Mesenchymal stem cell (in vitro differentiated cells and primary cell): ENCODE results near the gene ROR2.
A peak's percentile ranks its signal among the peaks of the same experiment; 100 is the strongest.

ENCODE experiments used
- DNase-seq: peaks from one replicate; pipeline ENCODE4 v3.0.0-alpha.2; 2013
- H2AFZ ChIP-seq: one replicate; pipeline ENCODE4 v1.6.1; 2013; ENCODE audit warnings: low read depth, mild to moderate bottlenecking, control low read depth, inconsistent platforms, low read length, moderate library complexity
- H2AK5ac ChIP-seq: 2 replicates; pipeline ENCODE4 v1.6.1; 2013; ENCODE audit warnings: low read length, moderate library complexity, mild to moderate bottlenecking, inconsistent platforms; ENCODE audit not compliant: severe bottlenecking
- H2BK120ac ChIP-seq: one replicate; pipeline ENCODE4 v1.6.1; 2013; ENCODE audit warnings: low read depth, mild to moderate bottlenecking, inconsistent platforms, low read length, moderate library complexity
- H2BK12ac ChIP-seq, 2 experiments: one replicate each; pipeline ENCODE4 v1.6.1; 2013; ENCODE audit warnings: inconsistent platforms in 2 of 2, low read length in 2 of 2, mild to moderate bottlenecking in 2 of 2, moderate library complexity in 2 of 2, control low read depth in 1 of 2
- H2BK15ac ChIP-seq: one replicate; pipeline ENCODE4 v1.6.1; 2013; ENCODE audit warnings: mild to moderate bottlenecking, low read depth, inconsistent platforms; ENCODE audit not compliant: poor library complexity, severe bottlenecking
- H2BK5ac ChIP-seq: 2 replicates; pipeline ENCODE4 v1.6.1; 2013; ENCODE audit warnings: low read depth, mild to moderate bottlenecking, low read length, control low read depth, inconsistent platforms; ENCODE audit not compliant: poor library complexity, severe bottlenecking
- H3K14ac ChIP-seq, 2 experiments: one replicate each; pipeline ENCODE4 v1.6.1; 2013; ENCODE audit warnings: inconsistent platforms in 2 of 2, low read length in 2 of 2, control low read depth in 1 of 2, mild to moderate bottlenecking in 1 of 2, moderate library complexity in 1 of 2
- H3K18ac ChIP-seq, 2 experiments: one replicate each; pipeline ENCODE4 v1.6.1; 2013; ENCODE audit warnings: inconsistent platforms in 2 of 2, low read length in 2 of 2, control low read depth in 1 of 2, low read depth in 1 of 2, mild to moderate bottlenecking in 1 of 2
- H3K23ac ChIP-seq, 2 experiments: one replicate each; pipeline ENCODE4 v1.6.1; 2013; ENCODE audit warnings: inconsistent platforms in 2 of 2, low read length in 2 of 2, mild to moderate bottlenecking in 2 of 2, moderate library complexity in 2 of 2, control low read depth in 1 of 2
- H3K27ac ChIP-seq: 2 replicates; pipeline ENCODE4 v1.5.1; 2013; ENCODE audit warnings: mild to moderate bottlenecking, moderate library complexity, low read length, control low read depth, inconsistent platforms; ENCODE audit not compliant: poor library complexity, severe bottlenecking
- H3K27me3 ChIP-seq, 2 experiments: 2 replicates each; pipeline versions ENCODE4 v1.6.1 to v1.7.0; 2013; ENCODE audit warnings: low read length in 2 of 2, mild to moderate bottlenecking in 2 of 2, moderate library complexity in 2 of 2, control low read depth in 1 of 2, inconsistent platforms in 1 of 2; ENCODE audit not compliant: control insufficient read depth in 1 of 2, insufficient read depth in 1 of 2
- H3K36me3 ChIP-seq, 2 experiments: 2 replicates each; pipeline versions ENCODE4 v1.6.1 to v1.7.0; 2013; ENCODE audit warnings: low read length in 2 of 2, control low read depth in 1 of 2, inconsistent platforms in 1 of 2, low read depth in 1 of 2, mild to moderate bottlenecking in 1 of 2; ENCODE audit not compliant: insufficient read depth in 2 of 2, control insufficient read depth in 1 of 2
- H3K4ac ChIP-seq, 2 experiments: one replicate each; pipeline ENCODE4 v1.6.1; 2013; ENCODE audit warnings: inconsistent platforms in 2 of 2, low read length in 2 of 2, mild to moderate bottlenecking in 2 of 2, moderate library complexity in 2 of 2, control low read depth in 1 of 2, low read depth in 1 of 2
- H3K4me1 ChIP-seq: 2 replicates; pipeline ENCODE4 v1.6.1; 2013; ENCODE audit warnings: low read depth, low read length, control low read depth; ENCODE audit not compliant: control insufficient read depth, insufficient read depth
- H3K4me2 ChIP-seq: 2 replicates; pipeline ENCODE4 v1.6.1; 2013; ENCODE audit warnings: low read length, mild to moderate bottlenecking, inconsistent platforms; ENCODE audit not compliant: poor library complexity, severe bottlenecking
- H3K4me3 ChIP-seq, 2 experiments: 2 replicates each; pipeline versions ENCODE4 v1.5.1 to v1.7.0; 2013; ENCODE audit warnings: low read length in 2 of 2, mild to moderate bottlenecking in 2 of 2, control low read depth in 1 of 2, low read depth in 1 of 2; ENCODE audit not compliant: insufficient read depth in 1 of 2
- H3K79me1 ChIP-seq: replicated peaks from 2 replicates; pipeline ENCODE4 v1.6.1; 2013; ENCODE audit warnings: mild to moderate bottlenecking, control low read depth, low read length, inconsistent platforms; ENCODE audit not compliant: poor library complexity, severe bottlenecking
- H3K9ac ChIP-seq: 2 replicates; pipeline ENCODE4 v1.7.0; 2013; ENCODE audit warnings: mild to moderate bottlenecking, low read length, moderate library complexity
- H3K9me3 ChIP-seq: 2 replicates; pipeline ENCODE4 v1.7.0; 2013; ENCODE audit warnings: mild to moderate bottlenecking, low read length; ENCODE audit not compliant: control insufficient read depth
- H4K8ac ChIP-seq: one replicate; pipeline ENCODE4 v1.6.1; 2013; ENCODE audit warnings: inconsistent platforms, mild to moderate bottlenecking, low read length, moderate library complexity
- H4K91ac ChIP-seq: one replicate; pipeline ENCODE4 v1.6.1; 2013; ENCODE audit warnings: mild to moderate bottlenecking, low read length, inconsistent platforms
- WGBS: methylation state at CpG from one replicate; pipeline ENCODE4 v1.1.7; 2013; ENCODE audit warnings: mixed read lengths; 5-methylcytosine and 5-hydroxymethylcytosine counted together

Gene ROR2

DNA sequence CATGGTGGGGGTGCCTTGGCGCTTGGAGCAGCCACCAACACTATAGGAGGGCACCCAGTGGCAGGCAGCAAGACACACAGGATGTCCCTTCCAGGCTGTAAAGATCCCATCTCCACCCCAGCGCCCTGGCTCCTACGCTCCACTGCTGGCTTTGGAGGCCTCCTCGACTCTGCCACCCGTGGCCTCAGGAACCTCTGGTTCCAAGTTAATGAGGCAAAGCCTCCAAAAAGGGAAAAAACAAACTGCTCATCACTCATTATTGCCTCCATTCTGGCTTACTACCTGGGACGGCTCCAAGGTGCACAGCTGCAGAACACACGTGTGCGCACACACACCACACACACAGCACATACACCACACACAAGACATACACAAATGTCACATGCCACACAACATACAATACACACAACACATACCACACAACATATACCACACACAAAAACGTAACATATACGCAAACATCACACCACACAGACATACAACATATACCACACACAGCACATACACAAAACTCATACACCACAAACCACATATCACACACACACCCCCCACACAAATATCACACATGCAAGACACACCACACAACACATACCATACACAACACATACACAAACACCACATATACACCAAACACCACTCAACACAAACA, 45.3 kb downstream of the ROR2 start:
- Histone ChIP-seq H3K79me1 (peaks cover 24% of the 10 kb centered on the region), H2AK5ac (peak overlapping the region; percentile 46), H4K8ac (no peak overlapping the region), H3K23ac (no peak overlapping the region), H3K4me2 (no peak overlapping the region), H3K27ac (no peak overlapping the region), H3K4ac (no peak overlapping the region), H3K9ac (no peak overlapping the region), H3K18ac (peak overlapping the region in 1 of 2 experiments; percentile 54), H3K4me1 (peaks cover 43% of the 10 kb centered on the region), H2BK12ac (peak overlapping the region in 1 of 2 experiments; percentile 8), H2BK120ac (no peak overlapping the region), H2BK5ac (no peak overlapping the region), H3K27me3 (peaks cover 0 to 2% of the 10 kb centered on the region in 2 experiments), H3K4me3 (no peak overlapping the region), H3K14ac (peak overlapping the region in 1 of 2 experiments; percentile 14), H3K36me3 (no peaks in the 10 kb centered on the region), H2BK15ac (no peak overlapping the region), H3K9me3 (no peaks in the 10 kb centered on the region), H4K91ac (peak overlapping the region; percentile 46), H2AFZ (no peak overlapping the region)
- 95% methylated on average over 10 of the region's 10 CpGs for WGBS
- DNase-seq, result no peak

GRCh38 chr9:91903126-91903911, 46.7 kb downstream of the ROR2 start:
- DNase-seq, result no peak
- 46% methylated on average over 12 of the region's 12 CpGs for WGBS
- peak overlapping the region; percentile 27 for H2AK5ac ChIP-seq

DNA sequence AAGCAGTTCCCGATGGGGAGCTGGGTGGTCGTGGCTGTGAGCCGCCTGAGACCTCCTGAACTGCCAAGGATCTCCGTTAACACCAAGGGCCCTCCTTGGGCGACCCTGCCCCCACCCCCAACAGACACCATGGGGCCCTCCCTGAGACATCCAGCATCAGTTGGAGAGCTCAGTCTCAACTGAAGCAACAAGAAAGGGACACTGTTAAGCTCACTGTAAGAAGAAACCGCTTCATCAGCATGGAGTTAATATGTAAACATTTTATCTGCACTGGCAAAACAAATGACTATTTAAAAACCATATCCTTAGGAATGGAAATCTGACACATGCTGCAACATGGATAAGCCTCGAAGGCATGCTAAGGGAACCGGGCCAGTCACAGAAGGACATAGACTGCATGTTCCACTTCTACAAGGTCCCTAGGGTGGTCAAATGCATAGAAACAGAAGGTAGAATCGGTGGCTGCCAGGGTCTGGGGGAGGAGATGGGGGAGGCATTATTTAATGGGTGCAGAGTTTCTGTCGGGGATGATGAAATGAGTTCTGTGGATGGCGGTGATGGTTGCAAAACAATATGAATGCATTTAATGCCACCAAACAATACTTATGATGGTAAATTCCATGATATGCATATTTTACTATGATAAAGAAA, 47.4 kb downstream of the ROR2 start:
- DNase-seq, result peak; percentile 48
- H3K9me3 ChIP-seq, result no peaks in the 10 kb centered on the region
- H2AK5ac ChIP-seq, result peak overlapping the region; percentile 28
- peaks cover 56% of the 10 kb centered on the region for H3K4me1 ChIP-seq
- H3K79me1 ChIP-seq, result peaks cover 15% of the 10 kb centered on the region
- no peak overlapping the region for H3K23ac ChIP-seq
- H3K4ac ChIP-seq, result peak overlapping the region in 1 of 2 experiments; percentile 40
- peak overlapping the region; percentile 21 for H2BK120ac ChIP-seq
- peak overlapping the region; percentile 10 to 29 for H2BK12ac ChIP-seq
- no peak overlapping the region for H2BK5ac ChIP-seq
- H3K36me3 ChIP-seq, result no peaks in the 10 kb centered on the region
- peak overlapping the region; percentile 34 for H4K91ac ChIP-seq
- peaks cover 0 to 2% of the 10 kb centered on the region in 2 experiments for H3K27me3 ChIP-seq
- H3K4me3 ChIP-seq, result no peak overlapping the region
- peak overlapping the region; percentile 46 for H3K27ac ChIP-seq
- no peak overlapping the region for H3K9ac ChIP-seq
- H4K8ac ChIP-seq, result peak overlapping the region; percentile 76
- H3K4me2 ChIP-seq, result peak overlapping the region; percentile 24
- peak overlapping the region; percentile 63 for H2BK15ac ChIP-seq
- no peak overlapping the region for H2AFZ ChIP-seq
- H3K18ac ChIP-seq, result peak overlapping the region; percentile 57 to 70
- H3K14ac ChIP-seq, result no peak overlapping the region
- 45% methylated on average over 9 of the region's 11 CpGs for WGBS

More at GRCh38 chr9:91903126-91903911, 46.7 kb downstream of the ROR2 start:
- Histone ChIP-seq H3K79me1 (peaks cover 20% of the 10 kb centered on the region), H2BK15ac (peak overlapping the region; percentile 46), H3K4me2 (no peak overlapping the region), H3K4me3 (no peak overlapping the region), H2BK5ac (no peak overlapping the region), H2BK120ac (no peak overlapping the region), H3K27me3 (peaks cover 0 to 2% of the 10 kb centered on the region in 2 experiments), H3K27ac (peak overlapping the region; percentile 13), H4K91ac (no peak overlapping the region), H3K4me1 (peaks cover 54% of the 10 kb centered on the region), H3K14ac (no peak overlapping the region), H4K8ac (no peak overlapping the region), H2BK12ac (no peak overlapping the region), H3K9ac (no peak overlapping the region), H2AFZ (no peak overlapping the region), H3K36me3 (no peaks in the 10 kb centered on the region), H3K23ac (no peak overlapping the region), H3K9me3 (no peaks in the 10 kb centered on the region), H3K4ac (no peak overlapping the region), H3K18ac (no peak overlapping the region)

GRCh38 chr9:91900797-91901177, 49.2 kb downstream of the ROR2 start:
- Histone ChIP-seq H2BK15ac (no peak overlapping the region), H3K27ac (no peak overlapping the region), H2BK120ac (no peak overlapping the region), H2AFZ (no peak overlapping the region), H4K91ac (no peak overlapping the region), H3K23ac (no peak overlapping the region), H3K27me3 (no peaks in the 10 kb centered on the region), H3K79me1 (peaks cover 9% of the 10 kb centered on the region), H3K36me3 (no peaks in the 10 kb centered on the region), H3K4me2 (no peak overlapping the region), H3K18ac (peak overlapping the region in 1 of 2 experiments; percentile 56), H3K4ac (no peak overlapping the region), H3K14ac (no peak overlapping the region), H2BK12ac (no peak overlapping the region), H3K4me3 (no peak overlapping the region), H3K9ac (peak overlapping the region; percentile 30), H2AK5ac (no peak overlapping the region), H3K4me1 (peaks cover 54% of the 10 kb centered on the region), H4K8ac (no peak overlapping the region), H3K9me3 (no peaks in the 10 kb centered on the region), H2BK5ac (no peak overlapping the region)
- 23% methylated on average over 2 of the region's 3 CpGs for WGBS
- no peak for DNase-seq
